NCI-H1694 treated with DMSO at 0.1 percent for 48 hours (cell line): ENCODE measurements around the gene WBP11.
"Not testable (repeated sequence)": the region's sequence is repeated elsewhere in the genome, so short reads cannot be mapped to it uniquely, and the experiment has no call there.

Source experiments
- DNase-seq: peaks from one replicate; lab custom pipeline; 2025; lab: John Stamatoyannopoulos, UW

The WBP11 gene

GRCh38 chr12:14771651-14772137 lies 31.6 kb downstream of the WBP11 start:
- no peak for DNase-seq

- no peak for DNase-seq
Observed at GRCh38 chr12:14770496-14771461, 32.5 kb downstream of the WBP11 start.

GRCh38 chr12:14769969-14770495 lies 33.2 kb downstream of the WBP11 start:
- DNase-seq = no peak

GRCh38 chr12:14769466-14769968 lies 33.8 kb downstream of the WBP11 start:
- DNase-seq = no peak

- no peak for DNase-seq
Observed at GRCh38 chr12:14768823-14769405, 34.4 kb downstream of the WBP11 start.

- DNase-seq = no peak
Observed at GRCh38 chr12:14767617-14768016, 35.7 kb downstream of the WBP11 start.

GRCh38 chr12:14766649-14767215 lies 36.5 kb downstream of the WBP11 start:
- no peak for DNase-seq

- not testable (repeated sequence) for DNase-seq
Observed at GRCh38 chr12:14766020-14766419, 37.3 kb downstream of the WBP11 start.

- DNase-seq = no peak
Observed at GRCh38 chr12:14765398-14765797, 37.9 kb downstream of the WBP11 start.

GRCh38 chr12:14759711-14760280 lies 43.5 kb downstream of the WBP11 start:
- not testable (repeated sequence) for DNase-seq

- DNase-seq = no peak
Observed at GRCh38 chr12:14756334-14757143, 46.7 kb downstream of the WBP11 start.

GRCh38 chr12:14751986-14752385 lies 51.3 kb downstream of the WBP11 start:
- no peak for DNase-seq

- DNase-seq = no peak
Observed at GRCh38 chr12:14743061-14743460, 60.2 kb downstream of the WBP11 start.

- no peak for DNase-seq
Observed at GRCh38 chr12:14741942-14742341, 61.3 kb downstream of the WBP11 start.

- no peak for DNase-seq
Observed at GRCh38 chr12:14741153-14741552, 62.1 kb downstream of the WBP11 start.

GRCh38 chr12:14736441-14736840 lies 66.8 kb downstream of the WBP11 start:
- DNase-seq = not testable (repeated sequence)
